Mucosa of stomach (tissue), 1 donor: ENCODE results near the gene ACTR5.

Source experiments
- H3K27me3 ChIP-seq: one replicate; pipeline ENCODE4 v1.7.0; 2013; ENCODE audit warnings: mild to moderate bottlenecking, low read length; ENCODE audit not compliant: control insufficient read depth, insufficient read depth
- H3K36me3 ChIP-seq: one replicate; pipeline ENCODE4 v1.7.0; 2013; ENCODE audit warnings: low read length; ENCODE audit not compliant: control insufficient read depth, insufficient read depth
- H3K4me1 ChIP-seq: one replicate; pipeline ENCODE4 v1.7.0; 2013; ENCODE audit warnings: mild to moderate bottlenecking, low read length; ENCODE audit not compliant: control insufficient read depth, insufficient read depth
- H3K4me3 ChIP-seq: one replicate; pipeline ENCODE4 v1.7.0; 2013; ENCODE audit warnings: low read length
- H3K9ac ChIP-seq: one replicate; pipeline ENCODE4 v1.7.0; 2013; ENCODE audit warnings: mild to moderate bottlenecking, low read length, moderate library complexity
- H3K9me3 ChIP-seq: one replicate; pipeline ENCODE4 v1.7.0; 2013; ENCODE audit warnings: mild to moderate bottlenecking, low read length, moderate library complexity; ENCODE audit not compliant: control insufficient read depth
- donor health status: Pancreatic carcinoma.

Gene ACTR5

DNA sequence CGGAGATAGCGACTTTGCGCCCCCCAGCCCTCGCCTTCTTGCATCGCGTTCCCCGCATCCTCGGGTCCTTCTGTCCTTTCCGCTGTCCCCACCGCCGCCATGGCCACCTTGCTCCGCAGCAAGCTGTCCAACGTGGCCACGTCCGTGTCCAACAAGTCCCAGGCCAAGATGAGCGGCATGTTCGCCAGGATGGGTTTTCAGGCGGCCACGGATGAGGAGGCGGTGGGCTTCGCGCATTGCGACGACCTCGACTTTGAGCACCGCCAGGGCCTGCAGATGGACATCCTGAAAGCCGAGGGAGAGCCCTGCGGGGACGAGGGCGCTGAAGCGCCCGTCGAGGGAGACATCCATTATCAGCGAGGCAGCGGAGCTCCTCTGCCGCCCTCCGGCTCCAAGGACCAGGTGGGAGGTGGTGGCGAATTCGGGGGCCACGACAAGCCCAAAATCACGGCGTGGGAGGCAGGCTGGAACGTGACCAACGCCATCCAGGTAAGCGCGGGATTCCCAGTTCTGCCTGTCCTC is 23.6 kb upstream of the ACTR5 start:
- Histone ChIP-seq H3K9me3 (no peaks in the 10 kb centered on the region), H3K27me3 (peaks cover 99% of the 10 kb centered on the region), H3K4me1 (peaks cover 8% of the 10 kb centered on the region), H3K9ac (no peak overlapping the region), H3K36me3 (no peaks in the 10 kb centered on the region), H3K4me3 (no peak overlapping the region)

DNA sequence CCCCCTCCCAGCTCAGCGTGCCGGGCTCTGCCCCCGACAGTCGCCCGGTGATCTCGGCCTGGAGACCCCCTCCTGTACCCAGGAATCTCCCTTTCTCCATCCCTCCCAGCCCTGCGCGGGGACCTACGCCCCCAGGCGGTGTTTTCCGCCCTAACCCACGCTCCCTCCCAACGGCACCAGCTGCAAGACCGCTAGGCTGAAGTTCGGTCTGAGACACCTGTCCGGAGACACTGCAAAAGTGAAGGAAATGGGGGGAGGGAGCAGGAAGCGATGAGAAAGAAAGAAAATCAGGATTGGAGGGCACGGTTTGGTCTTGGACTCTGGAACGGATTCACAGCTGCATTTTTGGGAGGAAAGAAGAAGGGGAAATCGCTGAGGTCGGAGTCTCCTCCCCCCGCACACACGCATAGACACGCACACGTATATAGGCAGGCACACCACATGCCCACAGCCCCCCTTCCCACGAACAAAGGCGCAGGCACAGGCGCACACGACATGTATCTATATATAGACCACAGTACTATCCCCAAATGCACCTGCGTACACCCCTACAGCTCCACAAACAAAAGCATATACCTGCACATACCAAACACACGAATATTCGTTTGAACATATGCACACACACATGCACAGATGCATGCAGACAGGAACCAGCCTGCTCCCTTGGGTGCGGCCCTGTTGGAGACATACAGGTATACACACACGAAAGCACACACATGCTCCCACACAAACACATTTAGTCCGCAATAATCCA is 22.9 kb upstream of the ACTR5 start:
- H3K27me3 ChIP-seq, result peaks cover 99% of the 10 kb centered on the region
- H3K36me3 ChIP-seq, result no peaks in the 10 kb centered on the region
- no peak overlapping the region for H3K4me3 ChIP-seq
- peaks cover 11% of the 10 kb centered on the region for H3K4me1 ChIP-seq
- no peak overlapping the region for H3K9ac ChIP-seq
- H3K9me3 ChIP-seq, result no peaks in the 10 kb centered on the region

DNA sequence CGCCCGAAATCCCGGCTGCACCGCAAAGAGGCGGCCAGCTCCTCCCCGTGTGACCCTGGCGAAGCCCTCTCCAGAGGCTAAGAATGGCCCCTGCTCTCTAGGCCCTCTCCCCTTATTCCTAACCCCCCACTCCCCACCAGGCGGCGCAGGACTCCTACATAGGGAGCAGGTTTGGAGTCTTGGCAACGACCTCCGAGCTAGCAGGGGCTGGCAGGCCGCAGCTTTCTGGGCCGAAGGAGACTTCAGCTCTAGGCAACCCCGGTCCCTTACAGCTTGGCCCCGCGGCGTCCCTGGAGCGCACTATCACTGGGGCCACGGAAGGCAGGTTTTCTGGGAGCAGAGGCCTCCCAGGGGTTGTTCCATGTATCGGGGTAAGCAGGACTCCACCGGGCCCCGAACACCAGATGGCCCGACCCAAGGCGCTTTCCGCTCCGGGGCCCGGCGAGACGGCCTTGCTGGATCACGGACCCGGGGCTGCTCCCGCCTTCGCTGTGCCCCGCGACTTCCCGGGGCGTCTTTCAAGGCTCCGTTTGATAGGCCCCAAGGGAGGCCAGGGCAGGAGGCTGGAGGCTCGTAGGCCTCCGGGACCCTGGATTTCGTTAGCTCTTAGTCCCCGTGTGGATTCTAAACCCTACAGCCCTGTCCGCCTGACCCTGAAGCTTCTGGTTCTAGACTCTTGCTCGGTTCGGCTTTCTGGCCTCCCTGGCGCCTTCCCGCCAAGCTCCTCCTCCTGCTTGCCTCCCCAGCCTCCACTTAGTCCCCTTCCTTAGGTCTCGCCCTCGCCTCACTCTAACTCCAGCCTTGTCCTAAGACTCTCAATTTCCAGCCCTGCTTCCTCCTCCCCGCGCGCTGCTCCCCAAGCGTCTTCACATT is 22.1 kb upstream of the ACTR5 start:
- no peaks in the 10 kb centered on the region for H3K36me3 ChIP-seq
- peaks cover 99% of the 10 kb centered on the region for H3K27me3 ChIP-seq
- H3K4me3 ChIP-seq, result no peak overlapping the region
- no peak overlapping the region for H3K9ac ChIP-seq
- no peaks in the 10 kb centered on the region for H3K9me3 ChIP-seq
- H3K4me1 ChIP-seq, result peaks cover 17% of the 10 kb centered on the region

GRCh38 chr20:38726804-38727606 is 21.3 kb upstream of the ACTR5 start:
- H3K9me3 ChIP-seq, result no peaks in the 10 kb centered on the region
- no peak overlapping the region for H3K9ac ChIP-seq
- H3K27me3 ChIP-seq, result peaks cover 99% of the 10 kb centered on the region
- H3K36me3 ChIP-seq, result no peaks in the 10 kb centered on the region
- H3K4me3 ChIP-seq, result no peak overlapping the region
- peaks cover 20% of the 10 kb centered on the region for H3K4me1 ChIP-seq

- Histone ChIP-seq H3K9me3 (no peaks in the 10 kb centered on the region), H3K27me3 (peaks cover 98% of the 10 kb centered on the region), H3K4me3 (no peak overlapping the region), H3K36me3 (no peaks in the 10 kb centered on the region), H3K4me1 (peaks cover 20% of the 10 kb centered on the region), H3K9ac (no peak overlapping the region)
Measured at GRCh38 chr20:38727607-38728190, 20.6 kb upstream of the ACTR5 start.

- H3K9ac ChIP-seq, result no peak overlapping the region
- H3K36me3 ChIP-seq, result no peaks in the 10 kb centered on the region
- no peak overlapping the region for H3K4me3 ChIP-seq
- peaks cover 20% of the 10 kb centered on the region for H3K4me1 ChIP-seq
- no peaks in the 10 kb centered on the region for H3K9me3 ChIP-seq
- H3K27me3 ChIP-seq, result peaks cover 98% of the 10 kb centered on the region
Measured at GRCh38 chr20:38728191-38728781, 20.0 kb upstream of the ACTR5 start.

DNA sequence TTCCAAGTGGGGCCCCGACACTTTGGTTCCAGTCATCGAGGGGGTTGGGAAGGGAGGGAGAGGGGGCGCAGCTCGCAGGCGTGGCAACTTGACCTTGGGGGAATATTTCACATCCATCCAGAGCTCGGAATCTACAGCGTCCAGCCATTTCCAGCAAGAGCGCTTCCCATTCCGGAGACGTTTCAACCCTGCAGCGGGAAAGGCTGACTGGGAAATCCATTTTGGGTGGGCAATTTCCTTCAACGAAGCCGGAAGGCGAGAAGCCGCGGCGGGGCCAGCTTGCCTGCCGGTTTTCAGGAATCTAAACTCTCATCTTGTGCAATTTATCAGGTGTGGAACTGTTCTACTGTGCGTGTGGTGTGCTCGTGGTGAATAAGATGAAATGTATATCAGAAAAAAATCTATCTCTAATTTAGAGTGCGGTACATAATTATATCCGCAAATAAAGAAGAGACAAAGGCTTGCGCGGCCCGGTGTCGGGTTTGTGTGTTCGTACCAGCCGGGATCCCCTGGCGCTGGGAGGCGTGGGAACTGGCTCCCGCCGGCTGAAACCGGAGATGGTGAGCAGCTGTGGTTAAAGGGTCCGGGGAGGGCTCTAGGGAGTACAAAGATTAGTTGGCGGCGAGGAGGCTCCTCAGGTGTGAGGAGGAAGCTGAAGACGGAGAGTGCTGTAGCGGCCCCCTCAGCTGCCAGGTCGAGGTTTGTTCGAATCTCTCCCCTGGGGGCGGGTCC is 19.2 kb upstream of the ACTR5 start:
- no peak overlapping the region for H3K4me3 ChIP-seq
- H3K27me3 ChIP-seq, result peaks cover 98% of the 10 kb centered on the region
- H3K4me1 ChIP-seq, result peaks cover 20% of the 10 kb centered on the region

DNA sequence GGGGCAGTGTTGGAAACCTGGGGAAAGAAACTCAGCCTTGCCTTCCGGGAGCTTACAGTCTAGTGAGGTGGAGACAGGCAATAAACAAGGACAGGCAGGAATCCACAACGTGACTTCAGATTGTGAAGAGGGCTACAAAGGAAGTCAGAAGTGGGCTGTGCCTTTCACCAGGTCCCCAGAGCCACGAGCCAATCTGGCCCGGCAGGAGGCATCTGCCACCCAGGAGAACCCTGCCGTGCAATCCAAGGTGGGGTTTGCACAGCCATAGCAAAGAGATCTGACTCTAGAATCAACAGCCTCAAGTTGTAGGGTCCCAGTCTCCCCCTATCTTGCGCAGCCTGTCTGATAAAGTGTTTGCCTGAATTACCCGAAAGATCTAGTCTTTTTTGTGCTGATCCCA is 18.5 kb upstream of the ACTR5 start:
- H3K4me1 ChIP-seq, result peaks cover 20% of the 10 kb centered on the region
- no peaks in the 10 kb centered on the region for H3K9me3 ChIP-seq
- no peak overlapping the region for H3K4me3 ChIP-seq
- H3K9ac ChIP-seq, result no peak overlapping the region
- no peaks in the 10 kb centered on the region for H3K36me3 ChIP-seq
- H3K27me3 ChIP-seq, result peaks cover 94% of the 10 kb centered on the region

More for the DNA sequence above, 19.2 kb upstream of the ACTR5 start:
- Histone ChIP-seq H3K36me3 (no peaks in the 10 kb centered on the region), H3K9me3 (no peaks in the 10 kb centered on the region), H3K9ac (no peak overlapping the region)

- no peak overlapping the region for H3K9ac ChIP-seq
- H3K4me3 ChIP-seq, result no peak overlapping the region
- H3K9me3 ChIP-seq, result no peaks in the 10 kb centered on the region
- H3K36me3 ChIP-seq, result no peaks in the 10 kb centered on the region
- H3K27me3 ChIP-seq, result peaks cover 93% of the 10 kb centered on the region
- H3K4me1 ChIP-seq, result peaks cover 20% of the 10 kb centered on the region
Measured at GRCh38 chr20:38730167-38730988, 17.9 kb upstream of the ACTR5 start.

GRCh38 chr20:38730989-38731737 is 17.1 kb upstream of the ACTR5 start:
- Histone ChIP-seq H3K27me3 (peaks cover 86% of the 10 kb centered on the region), H3K9me3 (no peaks in the 10 kb centered on the region), H3K36me3 (no peaks in the 10 kb centered on the region), H3K4me1 (peaks cover 20% of the 10 kb centered on the region), H3K9ac (no peak overlapping the region), H3K4me3 (peak overlapping the region; percentile 7)
